ENCODE data around the gene AOPEP. TPM values are rescaled to one million over a fixed set of nuclear protein-coding genes. Genes with fewer than 3 reads are reported as not detected.

Gene AOPEP
- total and polyA plus RNA-seq, 7 donors: 28.0 to 490 (median 184) TPM

GRCh38 chr9:94905606-94906005 lies 179.1 kb downstream of the AOPEP start:
- TF ChIP-seq CTCF (IDR thresholded peaks at IDR 0.05) (no peak), POLR2AphosphoS5 (IDR thresholded peaks at IDR 0.05) (no peak), POLR2A (IDR thresholded peaks at IDR 0.05) (no peak), EP300 (IDR thresholded peaks at IDR 0.05) (no peak)
- DNase-seq: no peak
- Histone ChIP-seq H3K9me3 (no peaks in the 10 kb centered on the region), H3K27me3 (no peaks in the 10 kb centered on the region), H3K27ac (no peak overlapping the region), H3K4me3 (no peak overlapping the region), H3K4me1 (peaks cover 0 to 44% (median 31%) of the 10 kb centered on the region in 4 donors), H3K36me3 (no peaks in the 10 kb centered on the region)
- intact Hi-C loops (cut with DNase I): loop anchor here (5.0 kb wide), 1 partner anchor 102 kb away; no protein-coding TSS in a partner anchor
- WGBS, 2 donors: 95 to 96% methylated on average over 2 of the region's 2 CpGs

GRCh38 chr9:94906181-94906580 lies 179.7 kb downstream of the AOPEP start:
- no peak for DNase-seq
- Histone ChIP-seq H3K4me1 (peaks cover 0 to 39% (median 25%) of the 10 kb centered on the region in 4 donors), H3K36me3 (no peaks in the 10 kb centered on the region), H3K27ac (no peak overlapping the region), H3K9me3 (no peaks in the 10 kb centered on the region), H3K27me3 (no peaks in the 10 kb centered on the region), H3K4me3 (no peak overlapping the region)
- intact Hi-C loops (cut with DNase I): loop anchor here (5.0 kb wide), 1 partner anchor 101 kb away; no protein-coding TSS in a partner anchor
- TF ChIP-seq CTCF (IDR thresholded peaks at IDR 0.05): no peak
- TF ChIP-seq POLR2AphosphoS5 (IDR thresholded peaks at IDR 0.05): no peak
- TF ChIP-seq POLR2A (IDR thresholded peaks at IDR 0.05): no peak
- no peak for TF ChIP-seq EP300 (IDR thresholded peaks at IDR 0.05)
- 94 to 95% methylated on average over 6 of the region's 6 CpGs for WGBS, 2 donors

GRCh38 chr9:94906713-94907112 lies 180.2 kb downstream of the AOPEP start:
- H3K4me3 ChIP-seq: no peak overlapping the region
- TF ChIP-seq EP300 (IDR thresholded peaks at IDR 0.05) (no peak), POLR2A (IDR thresholded peaks at IDR 0.05) (no peak), POLR2AphosphoS5 (IDR thresholded peaks at IDR 0.05) (no peak), CTCF (IDR thresholded peaks at IDR 0.05) (no peak)
- intact Hi-C loops (cut with DNase I): loop anchor here (5.0 kb wide), 1 partner anchor 101 kb away; no protein-coding TSS in a partner anchor
- H3K36me3 ChIP-seq: no peaks in the 10 kb centered on the region
- peaks cover 0 to 34% (median 20%) of the 10 kb centered on the region in 4 donors for H3K4me1 ChIP-seq
- 81 to 90% methylated on average over 3 of the region's 3 CpGs for WGBS, 2 donors
- no peaks in the 10 kb centered on the region for H3K9me3 ChIP-seq
- no peaks in the 10 kb centered on the region for H3K27me3 ChIP-seq
- DNase-seq: no peak
- H3K27ac ChIP-seq: peak overlapping the region in 2 of 4 donors; percentile 77 to 80

- H3K27ac ChIP-seq: peak overlapping the region; percentile 55 to 80 (median 70)
- intact Hi-C loops (cut with DNase I): loop anchor here (5.0 kb wide), 1 partner anchor 100 kb away; no protein-coding TSS in a partner anchor
- H3K36me3 ChIP-seq: no peaks in the 10 kb centered on the region
- no peak for DNase-seq
- no peak overlapping the region for H3K4me3 ChIP-seq
- peaks cover 0 to 29% (median 21%) of the 10 kb centered on the region in 4 donors for H3K4me1 ChIP-seq
- TF ChIP-seq POLR2AphosphoS5 (IDR thresholded peaks at IDR 0.05) (no peak), CTCF (IDR thresholded peaks at IDR 0.05) (no peak), EP300 (IDR thresholded peaks at IDR 0.05) (no peak), POLR2A (IDR thresholded peaks at IDR 0.05) (no peak)
- no peaks in the 10 kb centered on the region for H3K9me3 ChIP-seq
- 78 to 82% methylated on average over 8 of the region's 8 CpGs for WGBS, 2 donors
- H3K27me3 ChIP-seq: no peaks in the 10 kb centered on the region
Observed at GRCh38 chr9:94907264-94907936, 180.9 kb downstream of the AOPEP start.

Data from sigmoid colon (tissue), 7 donors.